Measurements from ENCODE around the gene PLEKHM3.

The PLEKHM3 gene

GRCh38 chr2:207823865-207824264 is 201.5 kb downstream of the PLEKHM3 start:
- no peak for DNase-seq (ENCODE audit: low read depth)
- no peak overlapping the region for H3K4me3 ChIP-seq (ENCODE audit: control insufficient read depth, low read depth, low read length)
- TF ChIP-seq, protein P1, sequence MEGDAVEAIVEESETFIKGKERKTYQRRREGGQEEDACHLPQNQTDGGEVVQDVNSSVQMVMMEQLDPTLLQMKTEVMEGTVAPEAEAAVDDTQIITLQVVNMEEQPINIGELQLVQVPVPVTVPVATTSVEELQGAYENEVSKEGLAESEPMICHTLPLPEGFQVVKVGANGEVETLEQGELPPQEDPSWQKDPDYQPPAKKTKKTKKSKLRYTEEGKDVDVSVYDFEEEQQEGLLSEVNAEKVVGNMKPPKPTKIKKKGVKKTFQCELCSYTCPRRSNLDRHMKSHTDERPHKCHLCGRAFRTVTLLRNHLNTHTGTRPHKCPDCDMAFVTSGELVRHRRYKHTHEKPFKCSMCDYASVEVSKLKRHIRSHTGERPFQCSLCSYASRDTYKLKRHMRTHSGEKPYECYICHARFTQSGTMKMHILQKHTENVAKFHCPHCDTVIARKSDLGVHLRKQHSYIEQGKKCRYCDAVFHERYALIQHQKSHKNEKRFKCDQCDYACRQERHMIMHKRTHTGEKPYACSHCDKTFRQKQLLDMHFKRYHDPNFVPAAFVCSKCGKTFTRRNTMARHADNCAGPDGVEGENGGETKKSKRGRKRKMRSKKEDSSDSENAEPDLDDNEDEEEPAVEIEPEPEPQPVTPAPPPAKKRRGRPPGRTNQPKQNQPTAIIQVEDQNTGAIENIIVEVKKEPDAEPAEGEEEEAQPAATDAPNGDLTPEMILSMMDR (conservative IDR thresholded peaks at IDR 0.05; ENCODE audit: control insufficient read depth, insufficient read depth, low read depth, low read length): no peak

DNA sequence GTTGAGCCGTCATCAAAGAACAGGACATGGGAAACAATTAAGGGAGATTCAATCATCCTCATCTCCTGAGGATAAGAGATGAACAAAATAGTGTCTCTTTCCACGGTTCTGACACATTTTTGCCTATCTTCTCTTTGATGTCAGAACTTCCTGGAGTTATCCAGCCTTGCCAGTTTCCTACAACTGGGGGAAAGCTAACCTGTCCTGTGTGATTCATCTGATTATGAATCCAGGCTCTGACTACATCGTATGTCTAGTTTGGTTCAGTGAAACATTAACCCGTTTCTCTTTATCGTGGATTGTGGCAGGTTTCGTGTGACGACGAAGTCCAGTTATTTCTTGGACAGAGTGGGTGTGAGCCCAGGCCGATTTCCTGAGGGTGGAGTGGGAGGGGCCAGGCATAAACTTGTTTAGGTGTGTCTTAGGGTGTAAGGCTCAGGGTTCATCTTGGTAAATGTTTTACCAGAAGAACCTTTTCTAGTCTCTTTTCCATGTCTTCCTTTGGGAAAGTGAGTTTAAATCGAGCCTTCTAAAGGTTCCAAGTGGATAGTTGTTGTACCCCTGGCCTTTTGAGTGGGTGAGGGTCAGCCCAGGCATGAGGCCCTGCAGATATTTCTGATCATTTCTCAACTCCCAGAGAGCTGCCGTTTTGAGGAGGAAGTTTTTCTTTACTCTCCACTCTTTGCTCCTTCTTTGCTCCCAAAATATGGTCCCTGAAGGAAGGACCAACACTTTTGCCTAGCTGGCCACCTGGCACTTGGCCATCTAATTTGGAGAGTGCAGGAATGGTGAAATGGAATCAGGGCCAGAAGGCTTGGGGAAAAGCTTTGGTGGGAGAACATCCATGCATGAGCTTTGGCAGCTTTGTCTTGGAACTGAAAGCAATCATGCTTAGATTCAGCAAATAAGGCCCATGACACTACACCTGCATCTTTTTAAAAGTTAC is 205.2 kb downstream of the PLEKHM3 start:
- H3K4me3 ChIP-seq (ENCODE audit: control insufficient read depth, low read depth, low read length): no peak overlapping the region
- TF ChIP-seq, protein P1 (conservative IDR thresholded peaks at IDR 0.05; ENCODE audit: control insufficient read depth, insufficient read depth, low read depth, low read length): no peak
- DNase-seq (ENCODE audit: low read depth): no peak

DNA sequence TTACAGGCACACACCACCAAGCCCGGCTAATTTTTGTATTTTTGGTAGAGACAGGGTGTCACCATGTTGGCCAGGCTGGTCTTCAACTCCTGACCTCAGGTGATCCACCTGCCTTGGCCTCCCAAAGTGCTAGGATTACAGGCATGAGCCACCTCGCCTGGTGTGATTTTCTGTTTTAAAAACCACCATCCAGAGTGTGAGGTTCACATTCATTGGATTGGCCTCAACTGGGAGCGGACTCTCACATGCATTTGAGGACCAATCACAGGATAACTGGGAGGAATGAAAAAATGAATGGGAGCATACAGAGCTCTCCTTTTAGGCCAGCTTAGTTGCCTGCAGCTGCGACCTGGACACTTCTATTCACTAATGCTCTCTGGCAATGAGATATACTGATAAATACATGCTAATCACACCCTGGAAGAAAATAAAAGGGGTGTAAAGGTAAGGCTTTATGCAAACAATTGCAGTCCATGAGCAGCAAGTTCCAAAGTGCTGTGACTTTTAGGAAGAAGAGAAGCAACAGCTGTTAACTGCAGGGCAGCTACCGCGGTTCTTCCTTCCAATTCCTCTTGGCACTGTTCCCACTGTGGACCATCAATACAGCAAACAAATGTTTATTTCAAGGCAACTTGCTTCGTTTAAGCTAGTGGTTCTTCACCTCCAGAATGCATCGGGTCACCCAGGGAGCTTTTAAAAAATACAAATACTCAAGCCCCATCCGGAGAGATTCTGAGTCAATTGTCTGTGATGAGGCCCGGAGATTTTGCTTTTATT is 206.1 kb downstream of the PLEKHM3 start:
- no peak overlapping the region for H3K4me3 ChIP-seq (ENCODE audit: control insufficient read depth, low read depth, low read length)
- TF ChIP-seq, protein P1 (conservative IDR thresholded peaks at IDR 0.05; ENCODE audit: control insufficient read depth, insufficient read depth, low read depth, low read length): no peak
- DNase-seq (ENCODE audit: low read depth): no peak

- no peak for DNase-seq (ENCODE audit: low read depth)
- no peak overlapping the region for H3K4me3 ChIP-seq (ENCODE audit: control insufficient read depth, low read depth, low read length)
- TF ChIP-seq, protein P1 (conservative IDR thresholded peaks at IDR 0.05; ENCODE audit: control insufficient read depth, insufficient read depth, low read depth, low read length): no peak
Measured at GRCh38 chr2:207816546-207816945, 208.8 kb downstream of the PLEKHM3 start.

- TF ChIP-seq, protein P1 (conservative IDR thresholded peaks at IDR 0.05; ENCODE audit: control insufficient read depth, insufficient read depth, low read depth, low read length): no peak
- H3K4me3 ChIP-seq (ENCODE audit: control insufficient read depth, low read depth, low read length): no peak overlapping the region
- no peak for DNase-seq (ENCODE audit: low read depth)
Measured at GRCh38 chr2:207815254-207815653, 210.1 kb downstream of the PLEKHM3 start.

DNA sequence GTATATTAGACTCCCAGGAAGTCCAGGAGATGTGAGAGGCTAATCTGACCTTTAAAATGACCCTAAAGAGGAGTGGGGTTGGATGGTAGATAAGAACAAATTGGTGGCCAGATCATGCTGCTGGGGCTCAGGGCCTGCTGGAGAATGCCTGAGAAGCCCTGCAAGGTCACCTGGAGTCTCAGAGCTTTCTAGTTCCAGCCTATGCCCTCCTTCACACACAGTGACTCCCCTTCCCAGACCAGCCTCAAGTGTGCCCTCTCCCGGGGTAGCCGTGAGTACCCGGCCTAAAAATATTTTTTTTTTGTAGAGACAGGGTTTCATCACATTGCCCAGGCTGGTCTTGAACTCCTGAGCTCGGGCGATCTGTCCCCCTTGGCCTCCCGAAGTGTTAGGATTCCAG is 211.4 kb downstream of the PLEKHM3 start:
- no peak for DNase-seq (ENCODE audit: low read depth)
- H3K4me3 ChIP-seq (ENCODE audit: control insufficient read depth, low read depth, low read length): no peak overlapping the region
- TF ChIP-seq, protein P1 (conservative IDR thresholded peaks at IDR 0.05; ENCODE audit: control insufficient read depth, insufficient read depth, low read depth, low read length): no peak
